GM12873 (cell line): ENCODE data around the gene TAF11.

ENCODE experiments used
- CTCF ChIP-seq: IDR thresholded peaks from 2 replicates; pipeline ENCODE4 v1.5.1; 2012; ENCODE audit warnings: low read depth, mild to moderate bottlenecking, moderate library complexity, low read length, control low read depth; ENCODE audit not compliant: insufficient read depth; ENCODE audit errors: missing control alignments

Gene TAF11

GRCh38 chr6:34836008-34836407 lies 51.8 kb downstream of the TAF11 start:
- no peak for TF ChIP-seq CTCF

DNA sequence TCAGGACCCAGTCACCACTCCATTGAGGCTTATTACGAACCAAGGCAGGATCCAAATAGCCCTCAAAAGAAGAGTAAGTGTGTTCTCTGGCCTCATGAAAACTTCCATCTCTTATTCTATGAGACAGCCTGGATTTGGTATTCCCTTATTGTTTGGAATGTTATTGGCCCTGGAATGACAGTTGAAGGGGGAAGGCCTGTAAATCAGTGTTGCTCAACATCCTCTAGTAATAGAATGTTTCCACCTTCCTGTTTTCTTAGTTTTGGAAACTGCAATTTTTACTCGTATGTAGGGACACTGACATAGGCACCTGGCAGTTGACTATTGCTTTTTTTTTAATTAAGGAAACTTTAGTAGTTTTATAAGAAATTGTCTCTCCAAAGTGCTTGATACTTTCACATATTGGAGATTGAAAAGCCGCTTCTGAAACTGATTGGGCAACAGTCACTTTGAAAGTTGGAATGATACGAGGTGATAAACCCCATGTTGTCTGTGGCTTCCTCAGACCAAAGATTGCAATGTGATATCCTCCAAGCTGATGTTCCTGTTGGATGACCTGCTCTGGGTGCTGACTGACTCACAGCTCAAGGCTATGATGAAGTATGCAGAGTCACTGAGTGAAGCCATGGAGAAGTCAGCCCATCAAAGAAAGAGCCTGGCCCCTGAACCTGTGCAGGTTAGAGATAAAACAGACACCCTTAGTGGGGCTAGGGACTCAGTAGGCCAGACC lies 52.9 kb downstream of the TAF11 start:
- TF ChIP-seq CTCF: no peak

DNA sequence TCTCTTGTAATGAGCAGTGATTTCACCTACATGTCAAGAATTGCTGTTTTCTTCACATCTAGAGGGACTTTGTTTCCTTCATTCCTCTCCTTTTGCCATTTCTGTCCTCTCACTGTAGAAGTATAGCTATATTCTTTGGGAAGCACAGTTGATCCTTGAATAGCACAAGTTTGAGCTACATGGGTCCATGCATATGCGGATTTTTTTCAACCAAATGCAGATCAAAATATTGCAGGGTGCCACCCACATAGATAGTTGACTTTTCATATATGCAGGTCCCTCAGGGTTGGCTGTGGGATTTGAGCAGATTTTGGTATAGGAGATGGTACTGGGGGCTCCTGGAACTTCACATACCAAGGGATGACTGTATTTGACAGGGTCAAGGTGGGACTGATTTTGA lies 54.9 kb downstream of the TAF11 start:
- no peak for TF ChIP-seq CTCF

DNA sequence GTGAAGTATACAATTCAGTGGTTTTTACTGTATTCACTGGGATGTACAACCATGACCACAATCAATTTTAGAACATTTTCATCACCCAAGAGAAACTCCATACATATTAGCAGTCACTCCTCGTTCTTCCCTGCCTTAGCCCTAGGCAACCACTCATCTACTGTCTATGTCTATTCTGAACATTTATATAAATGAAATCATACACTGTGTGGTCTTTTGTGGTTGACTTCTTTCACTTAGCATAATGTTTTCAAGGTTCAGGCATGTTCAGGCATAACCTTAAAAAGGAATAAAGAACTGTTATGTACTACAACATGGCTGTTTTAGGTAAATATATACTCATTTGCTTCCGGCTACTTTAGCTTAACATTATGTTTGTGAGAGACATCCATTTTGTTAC lies 58.7 kb downstream of the TAF11 start:
- TF ChIP-seq CTCF: no peak
